ENCODE results near the gene DDX20. TPM values are rescaled to one million over a fixed set of nuclear protein-coding genes. Genes with fewer than 3 reads are reported as not detected.
"Not testable (repeated sequence)": the region's sequence is repeated elsewhere in the genome, so short reads cannot be mapped to it uniquely, and the experiment has no call there.

DDX20 gene
- total RNA-seq, 1 experiment from 2014 or later, result 12.8 TPM

GRCh38 chr1:111776391-111776790, 20.7 kb downstream of the DDX20 start:
- DNase-seq (ENCODE audit: low read depth), result no peak
- in situ Hi-C loops (cut with HindIII; ENCODE audit: low pct_unique_long_range_greater_than_20kb, low sequenced_read_pairs), result no loop called here

GRCh38 chr1:111776861-111777260, 21.2 kb downstream of the DDX20 start:
- in situ Hi-C loops (cut with HindIII; ENCODE audit: low pct_unique_long_range_greater_than_20kb, low sequenced_read_pairs), result no loop called here

GRCh38 chr1:111777301-111777700, 21.6 kb downstream of the DDX20 start:
- DNase-seq (ENCODE audit: low read depth), result no peak
- in situ Hi-C loops (cut with HindIII; ENCODE audit: low pct_unique_long_range_greater_than_20kb, low sequenced_read_pairs), result no loop called here

More at GRCh38 chr1:111776861-111777260, 21.2 kb downstream of the DDX20 start:
- DNase-seq (ENCODE audit: low read depth), result no peak

GRCh38 chr1:111778066-111778465, 22.4 kb downstream of the DDX20 start:
- in situ Hi-C loops (cut with HindIII; ENCODE audit: low pct_unique_long_range_greater_than_20kb, low sequenced_read_pairs), result no loop called here
- DNase-seq (ENCODE audit: low read depth), result no peak

GRCh38 chr1:111778541-111779051, 22.9 kb downstream of the DDX20 start:
- in situ Hi-C loops (cut with HindIII; ENCODE audit: low pct_unique_long_range_greater_than_20kb, low sequenced_read_pairs), result no loop called here
- DNase-seq (ENCODE audit: low read depth), result no peak

- in situ Hi-C loops (cut with HindIII; ENCODE audit: low pct_unique_long_range_greater_than_20kb, low sequenced_read_pairs), result no loop called here
- DNase-seq (ENCODE audit: low read depth), result no peak
Measured at GRCh38 chr1:111779546-111779945, 23.8 kb downstream of the DDX20 start.

- in situ Hi-C loops (cut with HindIII; ENCODE audit: low pct_unique_long_range_greater_than_20kb, low sequenced_read_pairs), result no loop called here
- DNase-seq (ENCODE audit: low read depth), result no peak
Measured at GRCh38 chr1:111784273-111784901, 28.7 kb downstream of the DDX20 start.

GRCh38 chr1:111786669-111787207, 31.0 kb downstream of the DDX20 start:
- no peak for DNase-seq (ENCODE audit: low read depth)
- in situ Hi-C loops (cut with HindIII; ENCODE audit: low pct_unique_long_range_greater_than_20kb, low sequenced_read_pairs), result no loop called here

GRCh38 chr1:111789142-111789541, 33.4 kb downstream of the DDX20 start:
- DNase-seq (ENCODE audit: low read depth), result no peak
- in situ Hi-C loops (cut with HindIII; ENCODE audit: low pct_unique_long_range_greater_than_20kb, low sequenced_read_pairs), result no loop called here

GRCh38 chr1:111789666-111790316, 34.1 kb downstream of the DDX20 start:
- DNase-seq (ENCODE audit: low read depth), result no peak
- in situ Hi-C loops (cut with HindIII; ENCODE audit: low pct_unique_long_range_greater_than_20kb, low sequenced_read_pairs), result no loop called here

GRCh38 chr1:111791776-111792175, 36.1 kb downstream of the DDX20 start:
- in situ Hi-C loops (cut with HindIII; ENCODE audit: low pct_unique_long_range_greater_than_20kb, low sequenced_read_pairs), result no loop called here
- no peak for DNase-seq (ENCODE audit: low read depth)

GRCh38 chr1:111792249-111792648, 36.5 kb downstream of the DDX20 start:
- no peak for DNase-seq (ENCODE audit: low read depth)
- in situ Hi-C loops (cut with HindIII; ENCODE audit: low pct_unique_long_range_greater_than_20kb, low sequenced_read_pairs), result no loop called here

GRCh38 chr1:111793923-111794322, 38.2 kb downstream of the DDX20 start:
- no peak for DNase-seq (ENCODE audit: low read depth)
- in situ Hi-C loops (cut with HindIII; ENCODE audit: low pct_unique_long_range_greater_than_20kb, low sequenced_read_pairs), result no loop called here

GRCh38 chr1:111795401-111795800, 39.7 kb downstream of the DDX20 start:
- no peak for DNase-seq (ENCODE audit: low read depth)
- in situ Hi-C loops (cut with HindIII; ENCODE audit: low pct_unique_long_range_greater_than_20kb, low sequenced_read_pairs), result no loop called here

- in situ Hi-C loops (cut with HindIII; ENCODE audit: low pct_unique_long_range_greater_than_20kb, low sequenced_read_pairs), result no loop called here
- no peak for DNase-seq (ENCODE audit: low read depth)
Measured at GRCh38 chr1:111798580-111798979, 42.9 kb downstream of the DDX20 start.

GRCh38 chr1:111799722-111800121, 44.0 kb downstream of the DDX20 start:
- in situ Hi-C loops (cut with HindIII; ENCODE audit: low pct_unique_long_range_greater_than_20kb, low sequenced_read_pairs); DNase-seq (ENCODE audit: low read depth): not testable (repeated sequence)

GRCh38 chr1:111801071-111801850, 45.6 kb downstream of the DDX20 start:
- no peak for DNase-seq (ENCODE audit: low read depth)
- in situ Hi-C loops (cut with HindIII; ENCODE audit: low pct_unique_long_range_greater_than_20kb, low sequenced_read_pairs), result no loop called here

- in situ Hi-C loops (cut with HindIII; ENCODE audit: low pct_unique_long_range_greater_than_20kb, low sequenced_read_pairs), result no loop called here
- DNase-seq (ENCODE audit: low read depth), result no peak
Measured at GRCh38 chr1:111802110-111802509, 46.4 kb downstream of the DDX20 start.

GRCh38 chr1:111802984-111803383, 47.3 kb downstream of the DDX20 start:
- in situ Hi-C loops (cut with HindIII; ENCODE audit: low pct_unique_long_range_greater_than_20kb, low sequenced_read_pairs), result no loop called here
- no peak for DNase-seq (ENCODE audit: low read depth)
